Measurements from ENCODE around the gene FCAMR.

Gene FCAMR

DNA sequence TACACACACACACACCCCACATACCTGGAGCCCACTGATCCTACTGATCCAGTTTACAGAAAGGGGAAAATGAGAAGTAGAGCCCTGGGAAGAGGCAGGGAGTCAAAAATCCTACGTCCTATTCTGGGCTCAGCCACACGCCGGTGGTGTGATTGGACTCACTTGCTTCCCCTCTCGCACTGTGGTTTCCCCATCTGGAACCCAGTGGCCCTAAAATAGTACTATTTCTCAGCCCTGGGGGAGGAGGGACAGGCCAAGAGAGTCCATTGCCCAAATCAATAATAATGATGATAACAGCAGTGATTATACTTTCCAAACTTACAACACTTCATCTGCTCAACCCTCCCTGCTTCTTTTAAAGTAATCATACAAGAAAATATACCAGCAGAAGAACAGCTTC is 21.1 kb downstream of the FCAMR start:
- DNase-seq (ENCODE audit: low read depth), result no peak
- H3K4me3 ChIP-seq (ENCODE audit: low read depth, low read length), result no peak overlapping the region
- TF ChIP-seq, protein P1, sequence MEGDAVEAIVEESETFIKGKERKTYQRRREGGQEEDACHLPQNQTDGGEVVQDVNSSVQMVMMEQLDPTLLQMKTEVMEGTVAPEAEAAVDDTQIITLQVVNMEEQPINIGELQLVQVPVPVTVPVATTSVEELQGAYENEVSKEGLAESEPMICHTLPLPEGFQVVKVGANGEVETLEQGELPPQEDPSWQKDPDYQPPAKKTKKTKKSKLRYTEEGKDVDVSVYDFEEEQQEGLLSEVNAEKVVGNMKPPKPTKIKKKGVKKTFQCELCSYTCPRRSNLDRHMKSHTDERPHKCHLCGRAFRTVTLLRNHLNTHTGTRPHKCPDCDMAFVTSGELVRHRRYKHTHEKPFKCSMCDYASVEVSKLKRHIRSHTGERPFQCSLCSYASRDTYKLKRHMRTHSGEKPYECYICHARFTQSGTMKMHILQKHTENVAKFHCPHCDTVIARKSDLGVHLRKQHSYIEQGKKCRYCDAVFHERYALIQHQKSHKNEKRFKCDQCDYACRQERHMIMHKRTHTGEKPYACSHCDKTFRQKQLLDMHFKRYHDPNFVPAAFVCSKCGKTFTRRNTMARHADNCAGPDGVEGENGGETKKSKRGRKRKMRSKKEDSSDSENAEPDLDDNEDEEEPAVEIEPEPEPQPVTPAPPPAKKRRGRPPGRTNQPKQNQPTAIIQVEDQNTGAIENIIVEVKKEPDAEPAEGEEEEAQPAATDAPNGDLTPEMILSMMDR (IDR thresholded peaks at IDR 0.05; ENCODE audit: insufficient read depth, low read depth, low read length, missing control alignments), result no peak

- no peak for DNase-seq (ENCODE audit: low read depth)
- H3K4me3 ChIP-seq (ENCODE audit: low read depth, low read length), result no peak overlapping the region
- TF ChIP-seq, protein P1 (IDR thresholded peaks at IDR 0.05; ENCODE audit: insufficient read depth, low read depth, low read length, missing control alignments), result no peak
Measured at GRCh38 chr1:206947255-206947654, 23.0 kb downstream of the FCAMR start.

GRCh38 chr1:206946261-206946660 is 24.0 kb downstream of the FCAMR start, which contains the start of gene PIGR:
PIGR (minus strand) TSS chr1:206946466; CDS start chr1:206940531, 5,935 bp downstream.
- no peak for DNase-seq (ENCODE audit: low read depth)
- TF ChIP-seq, protein P1 (IDR thresholded peaks at IDR 0.05; ENCODE audit: insufficient read depth, low read depth, low read length, missing control alignments), result no peak
- H3K4me3 ChIP-seq (ENCODE audit: low read depth, low read length), result no peak within 1 kb of the TSS

DNA sequence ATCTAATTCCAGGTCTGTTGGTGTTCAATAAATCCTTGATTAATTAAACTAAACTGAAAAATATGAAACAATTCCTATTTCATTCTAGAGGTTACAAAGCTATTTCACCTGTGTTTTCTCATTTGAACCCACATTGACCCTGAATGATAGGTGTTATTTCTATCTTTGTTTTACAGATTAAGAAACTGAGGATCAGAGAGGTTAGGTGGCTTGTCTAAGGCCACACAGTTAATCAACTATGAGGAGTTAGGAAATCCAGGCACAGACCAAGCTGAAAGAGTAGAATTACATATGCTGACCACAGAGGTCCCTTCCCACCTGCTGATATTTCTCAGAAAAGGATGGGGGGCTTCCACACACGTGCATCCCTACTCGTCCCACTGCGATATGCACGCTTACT is 24.5 kb downstream of the FCAMR start:
- TF ChIP-seq, protein P1 (IDR thresholded peaks at IDR 0.05; ENCODE audit: insufficient read depth, low read depth, low read length, missing control alignments), result no peak
- DNase-seq (ENCODE audit: low read depth), result no peak
- H3K4me3 ChIP-seq (ENCODE audit: low read depth, low read length), result no peak overlapping the region

GRCh38 chr1:206944703-206945102 is 25.6 kb downstream of the FCAMR start:
- TF ChIP-seq, protein P1 (IDR thresholded peaks at IDR 0.05; ENCODE audit: insufficient read depth, low read depth, low read length, missing control alignments), result no peak
- DNase-seq (ENCODE audit: low read depth), result no peak
- H3K4me3 ChIP-seq (ENCODE audit: low read depth, low read length), result no peak overlapping the region

- TF ChIP-seq, protein P1 (IDR thresholded peaks at IDR 0.05; ENCODE audit: insufficient read depth, low read depth, low read length, missing control alignments), result no peak
- H3K4me3 ChIP-seq (ENCODE audit: low read depth, low read length), result no peak overlapping the region
- no peak for DNase-seq (ENCODE audit: low read depth)
Measured at GRCh38 chr1:206941766-206942418, 28.4 kb downstream of the FCAMR start.

GRCh38 chr1:206940588-206940936 is 29.7 kb downstream of the FCAMR start:
- H3K4me3 ChIP-seq (ENCODE audit: low read depth, low read length), result no peak overlapping the region
- DNase-seq (ENCODE audit: low read depth), result no peak
- TF ChIP-seq, protein P1 (IDR thresholded peaks at IDR 0.05; ENCODE audit: insufficient read depth, low read depth, low read length, missing control alignments), result no peak

Measured in GM12865 (cell line).